Activated CD4-positive, alpha-beta T cell treated with anti-CD3 and anti-CD28 coated beads, Interleukin-10, Interleukin-2, amounts not matched to agents 100 ng/mL and 50 ng/mL, durations not matched to agents 16 hours and 8 hours (primary cell): ENCODE results near the gene FAM114A1.
"Not testable (repeated sequence)": the region's sequence is repeated elsewhere in the genome, so short reads cannot be mapped to it uniquely, and the experiment has no call there.

Experiments
- DNase-seq: peaks from one replicate; pipeline ENCODE4 v3.0.0-alpha.2; 2020

Gene FAM114A1

DNA sequence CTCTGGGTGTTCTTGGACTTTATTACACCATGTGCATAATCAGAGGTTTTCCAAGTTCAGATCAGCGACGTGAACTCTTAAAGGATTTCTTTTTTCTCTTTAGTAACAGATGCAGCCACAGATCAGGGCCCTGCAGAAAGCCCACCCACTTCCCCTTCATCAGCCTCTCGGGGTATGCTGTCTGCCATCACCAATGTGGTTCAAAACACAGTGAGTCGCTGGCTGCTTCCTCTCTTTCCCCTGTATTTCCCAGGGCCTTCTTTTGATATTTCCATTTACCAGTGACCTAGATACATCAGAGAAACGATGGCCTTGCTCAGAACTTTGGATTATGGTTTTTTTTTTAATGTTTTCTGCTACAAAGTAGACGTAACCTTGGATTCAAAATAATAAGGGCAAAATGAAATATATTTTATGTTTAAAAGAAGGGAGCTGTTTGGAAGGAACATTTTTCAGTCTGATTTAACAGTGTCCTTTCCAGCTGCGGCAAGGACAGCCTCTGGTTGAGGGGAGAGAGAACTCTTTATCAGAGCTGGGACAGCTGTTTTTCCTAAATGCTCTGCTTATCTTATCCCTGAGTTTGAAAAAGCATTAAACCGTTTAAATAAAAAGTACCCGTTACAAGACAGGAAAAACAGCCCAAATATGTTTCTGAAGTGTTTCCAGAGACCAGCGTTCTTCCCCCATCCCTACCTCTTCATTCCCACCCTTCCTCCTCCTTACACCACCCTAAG lies 38.2 kb downstream of the FAM114A1 start:
- no peak for DNase-seq

DNA sequence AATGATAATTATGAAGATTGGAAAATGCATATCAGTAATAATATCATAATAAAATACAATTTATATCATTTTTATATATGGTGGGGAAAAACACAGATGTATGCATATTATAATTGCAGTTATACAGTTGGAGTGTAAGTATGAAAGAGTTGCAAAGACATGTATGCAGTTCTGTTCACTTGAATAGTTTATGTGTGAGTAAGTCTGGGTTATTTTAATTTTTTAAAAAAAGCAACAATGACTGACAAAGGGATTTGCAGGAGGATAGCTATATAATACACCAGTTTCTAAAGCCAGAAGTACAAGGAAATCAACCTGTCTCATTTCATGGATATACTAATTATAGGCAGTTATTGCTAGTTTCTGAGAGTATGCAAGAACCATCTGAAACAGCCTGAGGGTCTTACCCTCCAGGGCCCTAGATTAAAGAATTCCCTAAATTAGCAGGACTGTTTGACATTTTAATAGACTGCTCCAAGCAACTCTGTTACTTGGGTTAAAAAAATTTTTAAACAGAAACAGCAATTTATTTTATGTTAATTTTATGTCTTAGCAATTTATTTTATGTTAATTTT lies 40.2 kb downstream of the FAM114A1 start:
- DNase-seq: no peak

DNA sequence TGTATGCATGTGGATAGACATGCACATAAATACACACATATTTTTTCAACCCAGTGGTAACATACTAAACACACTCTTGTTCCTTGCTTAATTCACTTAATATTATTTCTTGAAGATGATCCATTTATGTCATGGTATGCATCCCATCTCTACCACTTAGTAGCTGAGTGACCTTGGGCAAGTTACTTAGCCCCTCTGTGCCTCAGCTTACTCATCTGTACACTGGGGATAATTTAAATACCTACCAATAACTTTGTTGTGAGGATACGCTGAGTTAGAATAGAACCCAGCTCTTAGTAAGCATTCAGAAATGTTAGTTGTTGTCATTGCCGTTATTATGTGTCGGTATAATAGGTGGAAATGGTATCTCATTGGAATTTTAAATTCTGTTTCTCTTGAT lies 41.4 kb downstream of the FAM114A1 start:
- no peak for DNase-seq

DNA sequence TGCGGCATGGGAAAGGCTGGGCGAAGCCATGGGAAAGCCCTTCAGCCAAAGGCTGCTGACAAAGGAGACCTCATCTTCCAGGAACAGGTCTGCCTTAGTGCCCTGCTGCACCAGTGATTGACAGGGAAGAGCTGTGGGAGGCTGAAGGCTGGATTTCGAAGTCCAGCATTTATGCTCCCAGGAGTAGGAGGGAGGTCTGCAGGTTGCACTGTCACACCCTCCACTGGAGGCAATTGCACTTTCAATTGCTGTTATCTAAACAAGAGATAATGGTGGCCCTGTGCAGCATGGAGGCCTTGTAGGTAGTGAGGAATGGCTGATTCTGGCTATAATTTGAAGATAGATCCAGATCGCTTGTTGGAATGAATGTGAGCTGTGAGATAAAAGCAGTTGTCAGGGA lies 43.7 kb downstream of the FAM114A1 start:
- DNase-seq: no peak

DNA sequence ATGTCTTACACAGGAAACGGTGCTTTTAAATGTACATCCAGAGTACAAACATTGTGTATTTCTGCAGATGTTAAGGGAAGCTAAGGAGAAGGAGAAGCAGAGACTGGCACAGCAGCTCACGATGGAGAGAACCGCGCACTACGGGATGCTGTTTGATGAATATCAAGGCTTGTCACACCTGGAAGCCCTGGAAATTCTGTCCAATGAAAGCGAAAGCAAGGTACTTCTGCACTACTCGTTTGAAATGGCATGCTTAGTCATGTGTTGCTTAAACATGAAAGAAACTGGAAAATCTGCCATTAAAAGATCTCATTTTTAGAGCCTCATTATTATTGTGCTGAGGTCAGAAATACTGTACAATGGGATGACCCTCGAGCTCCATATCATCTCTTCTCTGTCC lies 47.2 kb downstream of the FAM114A1 start:
- peak; percentile 31 for DNase-seq

DNA sequence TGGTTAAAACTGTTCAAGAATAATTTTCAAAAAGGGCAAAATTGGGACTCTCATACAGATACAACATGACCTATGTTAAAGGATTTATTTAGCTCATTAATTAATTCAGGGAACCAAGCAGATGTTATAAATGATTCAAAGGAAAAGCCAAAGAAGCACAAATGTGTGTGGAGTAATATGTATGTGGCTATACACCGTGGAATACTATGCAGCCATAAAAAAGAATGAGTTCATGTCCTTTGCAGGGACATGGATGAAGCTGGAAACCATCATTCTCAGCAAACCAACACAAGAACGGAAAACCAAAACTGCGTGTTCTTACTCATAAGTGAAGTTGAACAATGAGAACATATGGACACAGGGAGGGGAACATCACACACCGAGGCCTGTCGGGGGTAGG lies 48.7 kb downstream of the FAM114A1 start:
- DNase-seq: not testable (repeated sequence)

DNA sequence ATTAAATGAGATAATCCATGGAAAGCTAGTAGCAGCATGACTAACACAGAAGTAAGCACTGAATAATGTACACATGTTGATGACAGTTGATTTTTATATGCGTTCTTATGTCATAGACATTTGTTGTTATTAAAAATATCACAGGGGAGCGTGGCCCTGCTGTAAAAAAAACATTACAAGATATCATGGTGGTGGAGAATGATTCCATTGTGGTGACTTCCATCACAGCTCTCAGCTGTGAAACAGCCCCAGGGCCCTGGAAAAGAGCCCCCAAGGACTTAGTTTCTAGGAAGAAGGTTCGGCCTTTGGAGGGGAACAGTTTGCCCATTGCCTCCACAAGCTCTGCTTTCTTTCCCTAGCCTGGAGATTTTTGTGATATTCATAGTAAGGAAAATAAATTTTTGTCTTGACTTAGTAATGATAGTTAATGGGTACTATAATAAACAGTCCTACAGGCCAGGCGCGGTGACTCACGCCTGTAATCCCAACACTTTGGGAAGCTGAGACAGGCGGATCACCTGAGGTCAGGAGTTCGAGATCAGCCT lies 49.9 kb downstream of the FAM114A1 start:
- no peak for DNase-seq

DNA sequence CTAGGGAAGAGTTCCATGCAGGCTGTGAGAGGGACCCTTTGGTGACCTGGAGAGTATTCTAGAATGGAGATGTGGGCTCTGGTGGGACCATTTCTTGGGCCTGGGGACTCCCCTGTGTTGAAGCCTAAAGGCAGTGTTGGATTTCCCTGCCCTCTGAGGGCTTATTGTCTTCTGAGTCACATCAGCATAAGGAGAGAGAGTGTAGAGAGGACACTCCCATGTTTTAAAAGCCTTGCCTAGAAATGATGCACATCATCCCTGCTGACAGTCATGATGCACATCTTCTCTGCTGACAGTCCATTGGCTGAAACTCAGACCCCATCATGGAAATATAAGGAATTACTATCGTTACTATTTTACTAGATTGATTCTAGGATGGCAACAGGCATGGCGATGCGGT lies 51.9 kb downstream of the FAM114A1 start:
- no peak for DNase-seq

DNA sequence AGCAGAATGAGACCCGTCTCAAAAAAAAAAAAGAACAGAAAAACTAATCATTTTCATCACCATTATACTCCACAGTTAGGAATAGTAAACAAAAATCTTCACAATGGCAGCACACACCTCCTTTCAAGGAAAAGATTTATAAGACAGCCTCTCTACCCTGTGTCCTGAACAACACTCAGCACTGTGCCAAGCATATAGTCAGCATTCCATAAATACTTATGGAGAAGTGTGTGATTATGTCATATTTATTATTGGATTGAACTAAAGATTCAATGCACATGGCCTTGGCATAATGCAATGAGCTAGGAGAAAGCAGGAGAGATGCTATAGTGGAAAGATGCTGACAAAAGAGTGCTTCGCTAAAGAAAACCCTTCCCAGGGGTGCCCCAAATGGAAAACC lies 52.6 kb downstream of the FAM114A1 start:
- DNase-seq: no peak

DNA sequence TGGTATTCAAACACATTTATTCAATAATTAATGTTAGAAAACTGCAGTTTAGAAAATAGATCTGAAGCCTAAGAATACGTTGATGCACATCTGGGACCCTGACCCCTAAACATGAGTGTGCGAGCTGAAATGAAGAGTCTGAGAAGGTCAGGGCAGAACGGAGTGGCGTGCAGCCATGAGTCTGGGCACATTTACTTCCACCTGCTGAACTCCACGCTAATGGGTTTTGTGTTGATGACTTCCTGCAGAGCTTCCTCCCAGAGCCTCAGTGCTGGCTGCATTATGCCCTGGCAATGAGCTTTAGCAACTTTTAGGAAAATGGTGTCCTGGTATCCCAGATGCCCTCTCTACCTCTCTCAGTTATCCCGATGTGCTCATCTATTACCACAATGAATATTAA lies 53.1 kb downstream of the FAM114A1 start:
- DNase-seq: no peak

DNA sequence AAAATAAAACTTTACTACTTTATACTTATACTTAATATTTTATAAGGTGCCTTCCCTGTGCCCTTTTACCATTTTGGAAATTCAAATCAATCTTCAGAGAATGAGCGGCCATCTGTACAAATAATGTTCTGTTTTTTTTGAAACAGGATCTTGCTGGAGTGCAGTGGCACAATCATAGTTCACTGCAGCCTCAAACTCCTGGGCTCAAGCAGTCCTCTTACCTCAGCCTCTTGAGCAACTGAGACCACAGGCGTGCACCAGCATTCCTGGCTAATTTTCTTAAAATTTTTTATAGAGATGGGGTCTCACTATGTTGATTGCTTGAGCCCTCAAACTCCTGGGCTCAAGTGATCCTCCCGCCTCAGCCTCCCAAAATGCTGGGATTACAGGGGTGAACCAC lies 53.5 kb downstream of the FAM114A1 start:
- no peak for DNase-seq

DNA sequence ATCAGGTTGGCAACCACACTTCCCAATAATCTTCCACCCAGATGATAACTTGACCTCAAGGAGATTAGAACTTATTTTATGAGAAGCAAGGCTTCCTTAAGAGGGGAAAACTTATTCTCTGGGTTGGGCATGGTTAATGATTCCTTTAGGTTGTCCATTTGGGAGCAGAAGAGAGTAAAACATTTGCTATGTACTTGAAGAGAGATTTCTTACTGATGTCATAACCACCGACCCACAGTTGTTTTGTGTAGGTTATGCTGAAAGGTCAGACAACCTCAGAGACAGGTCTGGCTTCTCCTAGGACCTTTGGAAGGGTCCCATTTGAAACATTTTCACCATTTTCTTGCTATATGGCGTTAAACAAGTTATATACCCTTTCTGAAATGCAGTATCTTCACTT lies 56.1 kb downstream of the FAM114A1 start:
- no peak for DNase-seq

DNA sequence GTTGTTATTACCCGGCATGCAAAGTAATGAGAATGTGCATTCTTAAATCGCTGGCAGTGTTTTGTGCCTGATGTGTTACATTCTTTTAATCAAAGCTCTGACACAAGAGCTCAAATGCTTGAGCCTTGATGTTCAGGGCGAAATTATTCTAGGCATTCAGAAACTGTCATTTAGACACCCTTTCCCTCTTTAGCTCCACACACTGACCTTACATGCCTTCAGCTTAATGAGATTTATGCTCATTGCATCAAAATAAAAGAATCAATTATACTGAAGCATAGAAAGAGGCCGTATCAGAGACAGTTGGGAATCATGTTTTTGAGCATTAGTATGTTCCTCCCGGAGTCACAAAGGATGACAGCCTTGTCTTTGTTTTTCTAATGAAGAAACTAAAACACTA lies 56.7 kb downstream of the FAM114A1 start:
- DNase-seq: no peak

DNA sequence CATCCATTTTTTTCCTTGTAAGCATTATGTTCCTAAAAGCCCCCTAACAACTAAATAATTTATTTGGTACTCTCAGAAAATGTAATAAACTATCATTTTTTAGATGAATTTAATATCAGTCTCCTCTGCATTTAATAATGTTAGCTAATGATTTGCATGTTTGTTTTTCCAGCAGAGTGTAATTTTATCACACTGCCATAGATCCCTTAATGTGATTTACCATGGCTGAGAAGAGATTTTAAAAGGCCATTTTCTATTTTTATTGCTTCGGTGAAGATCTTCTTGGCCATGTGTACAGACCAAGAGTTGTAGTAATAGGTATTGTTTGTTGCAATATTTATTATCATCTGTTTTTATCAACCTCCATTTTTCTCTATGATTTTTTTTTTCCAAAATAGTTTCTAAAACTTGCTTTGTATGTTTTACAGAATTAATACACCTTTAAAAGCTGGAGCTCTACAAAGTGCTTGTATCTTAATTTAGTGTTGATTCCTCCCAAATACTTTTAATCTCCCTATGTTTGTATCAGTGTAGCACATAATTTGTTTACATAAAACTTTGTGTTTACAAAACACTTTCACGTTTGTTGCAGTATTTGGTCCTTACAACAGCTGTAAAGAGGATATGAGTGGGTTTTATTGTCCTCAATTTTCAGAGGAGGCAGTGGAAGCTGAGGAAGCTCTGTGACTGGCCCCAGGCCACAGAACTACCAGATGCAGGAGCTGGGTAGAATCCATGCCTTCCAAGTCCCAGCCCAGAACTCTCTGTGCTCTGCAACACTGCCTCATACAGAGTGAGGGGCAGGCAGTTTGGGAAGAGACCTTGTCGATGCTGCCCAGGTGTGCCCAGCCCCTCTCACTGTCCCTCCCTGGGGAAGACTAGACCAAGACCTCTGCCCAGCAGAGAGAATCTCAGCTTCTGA lies 58.1 kb downstream of the FAM114A1 start:
- DNase-seq: no peak

DNA sequence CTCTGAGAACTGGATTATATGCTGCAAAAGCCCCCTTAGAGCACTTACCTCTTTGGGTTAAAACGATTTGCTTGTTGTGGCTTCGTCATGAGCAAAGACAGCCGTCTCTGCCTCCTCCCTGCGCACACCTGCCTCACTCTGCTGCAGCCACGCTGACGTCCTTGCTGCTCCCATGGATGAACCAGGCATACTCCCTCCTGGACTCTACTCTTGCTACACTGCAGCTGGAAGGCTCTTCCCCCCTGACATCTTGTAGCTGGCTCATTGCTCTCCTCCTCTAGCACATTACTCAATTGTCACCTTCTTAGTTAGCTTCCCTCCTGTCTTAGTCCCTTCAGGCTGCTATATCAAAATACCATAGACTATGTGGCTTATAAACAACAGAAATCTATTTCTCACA lies 59.3 kb downstream of the FAM114A1 start:
- no peak for DNase-seq

DNA sequence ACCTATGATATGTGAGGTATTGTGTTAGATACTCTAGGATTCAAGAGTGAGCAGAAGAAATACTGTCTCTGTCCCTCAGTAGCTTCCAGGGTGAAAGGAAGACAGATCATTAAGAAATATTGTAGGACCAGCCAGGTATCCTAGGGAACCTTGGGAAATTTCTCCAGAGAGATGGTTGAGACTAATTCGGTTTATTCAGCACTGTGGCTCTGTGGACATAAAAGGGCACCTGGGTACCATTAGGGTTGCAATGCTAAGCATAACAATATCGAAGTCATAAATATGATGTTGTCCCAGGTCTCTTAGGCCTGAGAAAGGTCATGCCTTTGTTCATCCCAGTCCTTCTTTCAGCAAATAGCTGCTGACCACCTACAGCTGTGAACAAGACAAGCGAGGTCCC lies 61.0 kb downstream of the FAM114A1 start:
- DNase-seq: no peak

DNA sequence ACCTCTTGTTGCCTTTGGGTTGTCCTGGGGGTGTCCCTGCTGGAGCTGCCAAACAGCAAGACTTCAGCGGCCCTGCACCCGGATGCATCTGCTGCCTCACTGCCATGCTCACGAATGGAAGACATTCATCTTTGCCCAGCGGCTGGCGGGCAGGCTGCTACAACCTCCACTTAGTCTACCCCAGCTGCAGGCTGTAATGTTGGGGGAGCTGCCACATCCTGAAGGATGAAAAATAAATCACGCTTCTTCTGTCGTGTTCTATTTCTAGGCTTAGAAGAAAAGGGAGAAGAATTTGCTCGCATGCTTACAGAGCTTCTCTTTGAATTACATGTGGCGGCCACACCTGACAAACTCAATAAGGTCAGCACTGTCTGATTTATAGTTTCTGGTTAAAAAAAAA lies 61.4 kb downstream of the FAM114A1 start:
- no peak for DNase-seq

DNA sequence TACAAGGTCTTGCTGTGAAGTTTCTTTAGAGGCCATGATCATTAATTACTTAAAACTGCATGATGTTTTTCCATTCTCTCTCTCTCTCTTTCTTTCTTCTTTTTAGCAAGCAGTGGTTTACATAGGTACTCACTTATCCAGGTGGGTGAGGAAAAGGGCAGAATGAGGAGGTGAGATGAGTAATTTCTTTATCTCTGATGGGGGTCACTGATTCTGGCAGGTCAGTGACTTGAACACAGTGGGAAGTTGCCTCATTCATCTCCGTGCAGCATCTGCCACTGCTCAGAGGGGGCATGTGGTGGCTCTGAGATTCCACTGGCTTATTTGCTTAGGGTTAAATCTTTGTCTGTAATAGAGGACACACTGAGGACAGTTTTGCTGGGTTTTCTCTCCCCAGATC lies 62.6 kb downstream of the FAM114A1 start:
- DNase-seq: no peak

DNA sequence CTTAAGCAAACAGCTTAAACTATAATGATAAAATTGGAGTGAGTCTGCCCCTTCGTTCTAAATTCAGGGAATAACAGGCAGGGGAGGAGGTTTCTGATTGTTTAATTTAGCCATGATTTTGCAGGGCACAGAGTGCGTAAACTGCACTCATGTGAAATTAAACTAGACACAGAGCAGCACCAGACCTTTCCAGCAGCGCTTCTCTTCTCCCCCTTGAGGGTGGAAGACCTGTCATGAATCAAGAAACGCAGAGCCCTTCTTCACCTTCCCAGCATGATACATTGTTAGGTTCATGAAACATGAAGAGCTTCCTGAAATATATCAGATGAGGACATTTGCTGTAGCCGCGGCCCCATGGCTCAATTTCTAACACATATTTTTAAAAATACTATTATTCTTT lies 63.1 kb downstream of the FAM114A1 start:
- no peak for DNase-seq

DNA sequence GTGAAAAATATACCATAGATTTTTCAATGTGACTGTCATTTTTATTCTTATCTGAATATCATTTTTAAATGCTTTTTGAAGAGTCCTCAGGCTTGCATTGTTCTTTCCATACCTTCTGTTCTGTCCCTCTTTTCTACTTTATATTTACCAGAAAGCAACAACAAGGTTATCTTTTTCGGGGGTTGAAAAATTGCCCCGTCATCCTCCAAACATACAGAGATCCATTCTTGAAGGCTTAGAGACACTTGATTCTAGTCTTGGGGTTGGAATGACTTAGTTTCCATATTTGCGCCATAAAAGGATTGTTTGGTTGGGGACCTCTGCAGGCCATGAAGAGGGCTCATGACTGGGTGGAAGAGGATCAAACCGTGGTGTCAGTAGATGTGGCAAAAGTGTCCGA lies 63.5 kb downstream of the FAM114A1 start:
- DNase-seq: no peak

DNA sequence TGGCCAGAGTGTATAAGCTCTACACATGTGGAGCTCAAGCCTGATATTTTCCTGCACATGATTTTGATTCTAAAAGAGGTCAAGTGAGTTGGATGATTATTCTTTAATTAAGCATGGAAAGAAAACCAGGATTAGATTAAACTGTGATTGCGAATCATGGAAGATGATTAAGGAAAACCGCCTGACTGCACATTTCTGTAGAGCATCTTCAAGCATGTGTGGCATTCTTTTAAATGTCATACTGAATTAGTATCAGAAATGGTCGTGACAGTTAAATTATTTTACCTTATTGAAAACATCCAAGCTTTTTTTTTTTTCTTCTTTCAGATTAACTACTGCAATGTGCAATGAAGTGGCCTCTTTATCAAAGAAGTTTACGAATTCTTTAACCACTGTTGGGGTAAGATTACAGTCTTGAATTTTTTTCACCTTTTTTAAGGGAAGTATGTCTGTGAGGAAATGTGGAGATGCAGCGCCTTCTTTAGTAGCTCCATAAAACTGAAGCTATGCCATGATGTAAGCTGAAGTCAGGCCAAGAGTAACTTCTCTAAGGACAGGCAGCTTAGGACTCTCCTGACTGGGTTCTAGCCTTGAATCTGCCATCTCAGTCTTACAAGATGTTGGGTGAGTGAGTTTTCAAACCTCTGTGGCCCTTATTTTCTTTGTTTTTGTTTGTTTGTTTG lies 67.9 kb downstream of the FAM114A1 start:
- no peak for DNase-seq

DNA sequence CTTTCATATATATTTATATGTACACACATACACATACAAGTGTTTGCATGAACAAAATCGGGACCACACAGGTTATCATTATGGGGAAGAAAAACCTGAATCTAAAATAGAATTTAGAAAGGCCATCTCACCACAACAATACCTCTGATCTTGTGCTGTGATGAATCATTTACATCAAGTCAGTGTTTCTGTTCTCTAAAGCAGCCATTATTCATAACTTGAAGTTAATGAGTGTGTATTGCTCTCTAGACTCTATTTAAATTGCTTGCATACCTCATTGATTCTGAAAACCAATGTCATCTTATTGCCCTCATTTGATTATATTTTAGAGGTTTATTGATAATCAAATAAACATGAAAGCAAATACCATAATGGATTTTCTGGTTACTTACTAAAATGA lies 71.6 kb downstream of the FAM114A1 start:
- DNase-seq: no peak

DNA sequence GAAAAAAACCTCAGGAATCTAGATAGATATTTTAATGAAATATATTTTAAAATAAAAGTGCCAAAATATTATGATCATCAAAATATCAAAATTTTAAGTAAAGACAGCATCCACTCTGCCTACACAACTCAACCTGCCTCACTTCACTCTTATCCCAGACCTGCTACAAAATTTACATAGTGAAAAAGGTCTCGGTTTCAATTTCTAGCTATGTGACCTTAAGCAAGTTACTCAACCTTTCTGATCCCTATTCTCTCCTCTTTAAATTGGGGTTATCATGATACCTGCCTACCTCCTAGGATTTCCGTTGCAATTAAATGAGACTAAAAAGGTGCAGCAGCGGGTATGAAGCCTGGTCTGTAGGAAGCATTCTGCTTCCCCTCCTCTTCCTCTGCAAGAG lies 72.9 kb downstream of the FAM114A1 start:
- DNase-seq: no peak
